ENCODE data around the gene GPS1.
A peak's percentile ranks its signal among the peaks of the same experiment; 100 is the strongest.

The GPS1 gene

GRCh38 chr17:82101767-82102679 lies 50.3 kb downstream of the GPS1 start:
- Histone ChIP-seq H3K27ac (ENCODE audit: low read depth, low read length) (peak overlapping the region; percentile 83), H3K36me3 (ENCODE audit: control insufficient read depth in 5 of 5, insufficient read depth in 5 of 5, low read length in 5 of 5) (no peaks in the 10 kb centered on the region), H3K9me3 (ENCODE audit: control insufficient read depth in 5 of 5, low read length in 5 of 5) (no peaks in the 10 kb centered on the region), H3K4me3 (ENCODE audit: low read depth in 1 of 5, low read length in 5 of 5) (no peak overlapping the region), H3K4me1 (ENCODE audit: control insufficient read depth in 5 of 5, insufficient read depth in 5 of 5, low read length in 5 of 5) (peaks cover 17 to 85% (median 79%) of the 10 kb centered on the region in 5 donors), H3K27me3 (ENCODE audit: control insufficient read depth in 5 of 5, insufficient read depth in 4 of 5, low read length in 5 of 5) (no peaks in the 10 kb centered on the region), H3K9ac (ENCODE audit: low read length in 5 of 5) (no peak overlapping the region)

DNA sequence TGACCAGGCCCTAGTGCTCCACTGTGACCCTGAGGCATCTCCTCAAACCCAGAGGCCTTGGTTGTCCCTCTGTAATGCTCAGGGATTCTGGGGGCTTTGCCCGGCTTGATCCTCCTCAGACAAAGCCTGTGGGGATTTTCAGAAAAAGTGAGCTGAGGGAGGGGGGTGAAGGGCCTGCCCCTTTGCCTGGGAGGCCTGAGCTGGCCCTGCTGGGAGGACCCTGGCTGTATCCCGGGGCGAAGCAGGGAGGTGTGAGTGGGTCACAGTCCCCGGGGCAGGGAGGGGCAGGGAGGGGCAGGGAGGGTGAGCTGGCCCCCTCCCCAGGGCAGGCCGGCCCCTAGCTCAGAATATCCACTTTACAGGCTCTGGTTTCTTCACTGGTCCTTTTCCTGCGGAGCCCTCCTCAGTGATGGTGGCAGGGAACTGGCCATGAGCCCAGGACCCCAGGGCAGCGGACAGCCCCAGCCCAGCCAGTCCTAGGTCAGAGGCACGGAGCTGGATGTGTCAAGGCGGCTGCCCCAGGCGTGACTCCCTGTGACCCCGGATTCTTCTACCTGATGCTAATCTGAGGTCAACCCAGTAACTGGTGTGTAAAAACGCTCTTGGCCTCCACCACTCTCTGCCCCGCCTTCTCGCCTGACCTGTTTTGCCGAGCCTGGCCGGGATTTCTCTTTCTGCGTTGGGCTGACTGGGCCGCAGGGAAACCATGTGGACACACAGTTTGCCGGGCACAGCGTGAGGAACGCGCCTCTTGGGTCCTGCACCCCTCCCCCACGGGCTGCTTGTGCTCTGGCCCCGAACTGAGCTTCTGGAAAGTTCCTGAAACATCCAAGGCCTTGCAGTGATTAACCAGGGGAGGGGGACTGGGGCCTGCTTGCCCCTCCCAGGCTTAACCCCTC lies 52.1 kb downstream of the GPS1 start:
- no peaks in the 10 kb centered on the region for H3K27me3 ChIP-seq (ENCODE audit: control insufficient read depth in 5 of 5, insufficient read depth in 4 of 5, low read length in 5 of 5)
- H3K9ac ChIP-seq (ENCODE audit: low read length in 5 of 5), result peak overlapping the region in 4 of 5 donors; percentile 14 to 59 (median 36)
- H3K36me3 ChIP-seq (ENCODE audit: control insufficient read depth in 5 of 5, insufficient read depth in 5 of 5, low read length in 5 of 5), result no peaks in the 10 kb centered on the region

DNA sequence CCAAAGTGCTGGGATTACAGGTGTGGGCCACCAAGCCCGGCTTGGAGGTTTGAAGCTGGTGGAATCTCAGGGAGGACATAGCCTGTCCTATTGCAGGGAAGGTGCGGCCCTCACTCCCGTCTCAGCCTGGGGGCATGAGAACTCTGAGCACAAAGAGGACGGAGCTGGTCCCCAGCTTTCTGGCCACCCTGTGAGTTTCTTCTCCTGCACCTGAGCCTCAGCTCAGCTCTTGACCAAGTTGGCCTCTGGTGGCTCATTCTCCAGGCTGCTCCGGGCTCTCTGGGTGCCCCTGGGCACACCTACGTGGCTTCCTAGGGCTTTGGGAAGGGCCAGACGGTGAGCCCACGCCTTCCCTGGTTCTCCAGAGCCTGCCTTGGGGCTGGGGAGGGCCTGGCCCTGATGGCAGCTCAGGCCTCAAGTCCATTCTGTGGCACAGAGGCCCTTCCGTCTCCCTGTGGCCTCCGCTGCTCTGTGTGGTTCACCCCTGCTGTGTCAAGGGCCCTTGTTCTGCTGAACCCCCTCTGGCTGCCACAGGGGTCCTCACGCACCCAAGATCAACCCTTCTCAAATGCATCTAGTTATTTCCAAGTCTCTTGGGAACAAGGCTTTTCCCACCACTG lies 53.2 kb downstream of the GPS1 start:
- H3K9me3 ChIP-seq (ENCODE audit: control insufficient read depth in 5 of 5, low read length in 5 of 5), result no peaks in the 10 kb centered on the region
- no peaks in the 10 kb centered on the region for H3K27me3 ChIP-seq (ENCODE audit: control insufficient read depth in 5 of 5, insufficient read depth in 4 of 5, low read length in 5 of 5)
- H3K9ac ChIP-seq (ENCODE audit: low read length in 5 of 5), result peak overlapping the region in 2 of 5 donors; percentile 16 to 30
- peaks cover 17 to 83% (median 72%) of the 10 kb centered on the region in 5 donors for H3K4me1 ChIP-seq (ENCODE audit: control insufficient read depth in 5 of 5, insufficient read depth in 5 of 5, low read length in 5 of 5)
- H3K4me3 ChIP-seq (ENCODE audit: low read depth in 1 of 5, low read length in 5 of 5), result no peak overlapping the region
- H3K36me3 ChIP-seq (ENCODE audit: control insufficient read depth in 5 of 5, insufficient read depth in 5 of 5, low read length in 5 of 5), result no peaks in the 10 kb centered on the region
- H3K27ac ChIP-seq (ENCODE audit: low read depth, low read length), result peak overlapping the region; percentile 83

More for the DNA sequence above, 52.1 kb downstream of the GPS1 start:
- peak overlapping the region; percentile 83 for H3K27ac ChIP-seq (ENCODE audit: low read depth, low read length)
- H3K4me1 ChIP-seq (ENCODE audit: control insufficient read depth in 5 of 5, insufficient read depth in 5 of 5, low read length in 5 of 5), result peaks cover 17 to 94% (median 83%) of the 10 kb centered on the region in 5 donors
- no peak overlapping the region for H3K4me3 ChIP-seq (ENCODE audit: low read depth in 1 of 5, low read length in 5 of 5)
- H3K9me3 ChIP-seq (ENCODE audit: control insufficient read depth in 5 of 5, low read length in 5 of 5), result no peaks in the 10 kb centered on the region

DNA sequence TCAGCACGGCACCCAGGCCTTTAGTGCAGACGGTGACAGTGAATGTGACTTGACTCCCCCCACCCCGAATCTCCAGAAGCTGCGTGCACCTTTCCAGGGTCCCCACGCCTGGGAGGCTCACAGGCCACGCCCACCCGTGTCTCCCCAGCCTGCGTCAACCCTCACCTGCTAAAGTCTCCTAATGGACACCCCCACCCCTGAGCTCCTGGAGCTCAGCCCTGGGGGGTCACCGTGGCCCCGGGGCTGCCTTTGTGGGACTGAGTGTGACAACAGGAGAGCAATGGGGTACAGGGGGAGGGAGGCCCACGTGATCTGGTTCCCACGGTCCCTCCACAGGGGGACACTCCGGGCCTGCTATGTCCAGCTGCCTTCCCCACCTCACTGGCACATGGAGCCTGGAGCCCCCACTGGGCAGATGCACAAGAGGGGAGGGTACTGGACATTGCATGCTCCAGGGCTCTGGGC lies 53.8 kb downstream of the GPS1 start:
- Histone ChIP-seq H3K27me3 (ENCODE audit: control insufficient read depth in 5 of 5, insufficient read depth in 4 of 5, low read length in 5 of 5) (no peaks in the 10 kb centered on the region), H3K36me3 (ENCODE audit: control insufficient read depth in 5 of 5, insufficient read depth in 5 of 5, low read length in 5 of 5) (no peaks in the 10 kb centered on the region), H3K9ac (ENCODE audit: low read length in 5 of 5) (peak overlapping the region in 3 of 5 donors; percentile 16 to 45 (median 41)), H3K27ac (ENCODE audit: low read depth, low read length) (peak overlapping the region; percentile 83), H3K4me1 (ENCODE audit: control insufficient read depth in 5 of 5, insufficient read depth in 5 of 5, low read length in 5 of 5) (peaks cover 16 to 77% (median 69%) of the 10 kb centered on the region in 5 donors), H3K9me3 (ENCODE audit: control insufficient read depth in 5 of 5, low read length in 5 of 5) (no peaks in the 10 kb centered on the region), H3K4me3 (ENCODE audit: low read depth in 1 of 5, low read length in 5 of 5) (peak overlapping the region in 1 of 5 donors; percentile 12)

DNA sequence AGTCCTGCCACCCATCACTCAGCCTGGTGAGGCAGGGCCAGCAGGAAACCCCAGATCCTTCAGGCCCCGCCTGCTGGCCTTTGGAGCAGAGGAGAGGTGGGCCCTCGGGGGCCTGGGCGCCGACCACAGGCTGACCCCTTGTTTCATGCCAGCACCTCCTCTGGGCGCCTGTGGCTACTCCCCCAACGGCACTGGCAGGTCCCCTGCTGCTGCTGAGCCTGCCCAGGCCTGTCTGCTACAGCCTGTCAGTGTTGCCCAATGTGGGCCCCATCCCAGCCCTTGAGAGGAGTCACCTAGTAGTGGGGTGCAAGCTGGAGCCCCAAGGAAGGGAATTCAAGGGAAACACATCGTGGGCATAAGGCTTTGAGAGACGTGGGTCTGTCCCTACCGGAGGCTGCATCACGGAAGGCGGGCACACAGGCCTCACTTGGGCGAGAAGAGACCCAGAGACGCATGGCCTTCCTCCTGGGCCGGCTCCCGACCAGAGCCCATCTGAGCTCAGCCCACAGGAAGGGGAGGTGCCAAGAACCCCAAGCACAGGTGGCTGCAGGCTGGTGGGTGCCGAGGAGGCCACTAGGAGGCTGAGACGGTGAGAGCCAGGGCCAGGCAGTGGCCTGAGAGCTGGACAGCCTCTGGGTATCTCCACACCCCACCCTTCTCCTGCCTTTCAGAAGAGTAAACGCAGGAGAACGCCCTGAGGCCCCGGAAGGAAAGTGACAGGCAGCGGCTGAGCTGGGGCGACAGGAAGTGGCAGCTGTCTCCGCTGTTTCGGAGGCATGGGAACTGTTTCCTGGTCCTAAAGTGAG lies 54.4 kb downstream of the GPS1 start:
- Histone ChIP-seq H3K27me3 (ENCODE audit: control insufficient read depth in 5 of 5, insufficient read depth in 4 of 5, low read length in 5 of 5) (no peaks in the 10 kb centered on the region), H3K4me1 (ENCODE audit: control insufficient read depth in 5 of 5, insufficient read depth in 5 of 5, low read length in 5 of 5) (peaks cover 16 to 71% (median 62%) of the 10 kb centered on the region in 5 donors), H3K9ac (ENCODE audit: low read length in 5 of 5) (peak overlapping the region; percentile 28 to 76 (median 65)), H3K9me3 (ENCODE audit: control insufficient read depth in 5 of 5, low read length in 5 of 5) (no peaks in the 10 kb centered on the region), H3K36me3 (ENCODE audit: control insufficient read depth in 5 of 5, insufficient read depth in 5 of 5, low read length in 5 of 5) (no peaks in the 10 kb centered on the region), H3K4me3 (ENCODE audit: low read depth in 1 of 5, low read length in 5 of 5) (peak overlapping the region; percentile 41 to 66 (median 49)), H3K27ac (ENCODE audit: low read depth, low read length) (peak overlapping the region; percentile 83)

GRCh38 chr17:82106688-82107305 lies 55.1 kb downstream of the GPS1 start:
- Histone ChIP-seq H3K4me1 (ENCODE audit: control insufficient read depth in 5 of 5, insufficient read depth in 5 of 5, low read length in 5 of 5) (peaks cover 15 to 64% (median 55%) of the 10 kb centered on the region in 5 donors), H3K4me3 (ENCODE audit: low read depth in 1 of 5, low read length in 5 of 5) (peak overlapping the region; percentile 41 to 66 (median 49)), H3K9ac (ENCODE audit: low read length in 5 of 5) (peak overlapping the region; percentile 28 to 76 (median 65)), H3K27ac (ENCODE audit: low read depth, low read length) (peak overlapping the region; percentile 83), H3K36me3 (ENCODE audit: control insufficient read depth in 5 of 5, insufficient read depth in 5 of 5, low read length in 5 of 5) (no peaks in the 10 kb centered on the region), H3K27me3 (ENCODE audit: control insufficient read depth in 5 of 5, insufficient read depth in 4 of 5, low read length in 5 of 5) (no peaks in the 10 kb centered on the region), H3K9me3 (ENCODE audit: control insufficient read depth in 5 of 5, low read length in 5 of 5) (no peaks in the 10 kb centered on the region)

Measured in subcutaneous abdominal adipose tissue (tissue), 5 donors.